GM12872 (cell line): ENCODE measurements around the gene OLA1.

Source experiments
- TF ChIP-seq, protein P1 (sequence below): IDR thresholded peaks from 3 replicates; pipeline ENCODE4 v1.5.1; 2011; ENCODE audit warnings: low read depth, mild to moderate bottlenecking, low read length, moderate library complexity; ENCODE audit not compliant: insufficient read depth

The OLA1 gene

GRCh38 chr2:174209325-174209724 is 39.0 kb downstream of the OLA1 start:
- TF ChIP-seq, protein P1, sequence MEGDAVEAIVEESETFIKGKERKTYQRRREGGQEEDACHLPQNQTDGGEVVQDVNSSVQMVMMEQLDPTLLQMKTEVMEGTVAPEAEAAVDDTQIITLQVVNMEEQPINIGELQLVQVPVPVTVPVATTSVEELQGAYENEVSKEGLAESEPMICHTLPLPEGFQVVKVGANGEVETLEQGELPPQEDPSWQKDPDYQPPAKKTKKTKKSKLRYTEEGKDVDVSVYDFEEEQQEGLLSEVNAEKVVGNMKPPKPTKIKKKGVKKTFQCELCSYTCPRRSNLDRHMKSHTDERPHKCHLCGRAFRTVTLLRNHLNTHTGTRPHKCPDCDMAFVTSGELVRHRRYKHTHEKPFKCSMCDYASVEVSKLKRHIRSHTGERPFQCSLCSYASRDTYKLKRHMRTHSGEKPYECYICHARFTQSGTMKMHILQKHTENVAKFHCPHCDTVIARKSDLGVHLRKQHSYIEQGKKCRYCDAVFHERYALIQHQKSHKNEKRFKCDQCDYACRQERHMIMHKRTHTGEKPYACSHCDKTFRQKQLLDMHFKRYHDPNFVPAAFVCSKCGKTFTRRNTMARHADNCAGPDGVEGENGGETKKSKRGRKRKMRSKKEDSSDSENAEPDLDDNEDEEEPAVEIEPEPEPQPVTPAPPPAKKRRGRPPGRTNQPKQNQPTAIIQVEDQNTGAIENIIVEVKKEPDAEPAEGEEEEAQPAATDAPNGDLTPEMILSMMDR, result no peak

DNA sequence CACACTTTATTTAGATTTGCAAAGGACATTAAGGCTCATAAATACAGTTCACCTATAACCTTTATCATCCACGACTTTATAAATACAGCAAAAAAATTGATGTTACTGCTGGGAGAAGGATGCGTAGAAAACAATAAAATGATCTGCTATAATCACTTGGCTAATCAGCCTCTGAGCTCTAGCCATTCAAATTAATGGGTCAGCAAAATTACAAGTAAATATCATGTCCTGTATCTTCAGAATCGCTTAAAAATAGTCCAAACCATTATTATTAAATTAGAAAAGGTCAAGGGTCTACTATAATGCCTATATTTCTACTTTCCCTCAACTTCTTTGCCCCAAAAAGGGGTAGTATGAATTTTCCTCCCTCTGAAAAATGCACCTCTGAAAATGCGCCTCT is 40.3 kb downstream of the OLA1 start:
- TF ChIP-seq, protein P1, result no peak

DNA sequence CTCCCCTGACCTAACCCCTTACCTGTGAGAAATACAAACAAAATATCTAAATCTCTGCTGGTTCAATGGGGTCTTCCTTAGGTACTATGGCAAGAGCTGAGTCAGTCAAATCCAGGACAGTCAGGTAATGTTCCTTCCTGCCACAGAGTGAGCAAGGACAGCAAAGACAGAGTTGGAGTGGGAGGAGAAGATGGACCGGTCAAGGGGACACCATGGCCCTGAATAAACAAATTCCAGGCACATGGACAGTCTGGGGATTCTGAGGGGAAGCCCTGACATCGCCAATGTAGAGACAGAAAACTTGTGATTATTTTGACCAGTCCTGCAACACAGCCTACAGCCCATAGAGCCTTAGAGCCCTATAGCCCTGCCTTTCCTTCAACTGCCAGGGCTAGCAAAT is 42.8 kb downstream of the OLA1 start:
- TF ChIP-seq, protein P1, result no peak

GRCh38 chr2:174202188-174202587 is 46.1 kb downstream of the OLA1 start:
- TF ChIP-seq, protein P1, result no peak

DNA sequence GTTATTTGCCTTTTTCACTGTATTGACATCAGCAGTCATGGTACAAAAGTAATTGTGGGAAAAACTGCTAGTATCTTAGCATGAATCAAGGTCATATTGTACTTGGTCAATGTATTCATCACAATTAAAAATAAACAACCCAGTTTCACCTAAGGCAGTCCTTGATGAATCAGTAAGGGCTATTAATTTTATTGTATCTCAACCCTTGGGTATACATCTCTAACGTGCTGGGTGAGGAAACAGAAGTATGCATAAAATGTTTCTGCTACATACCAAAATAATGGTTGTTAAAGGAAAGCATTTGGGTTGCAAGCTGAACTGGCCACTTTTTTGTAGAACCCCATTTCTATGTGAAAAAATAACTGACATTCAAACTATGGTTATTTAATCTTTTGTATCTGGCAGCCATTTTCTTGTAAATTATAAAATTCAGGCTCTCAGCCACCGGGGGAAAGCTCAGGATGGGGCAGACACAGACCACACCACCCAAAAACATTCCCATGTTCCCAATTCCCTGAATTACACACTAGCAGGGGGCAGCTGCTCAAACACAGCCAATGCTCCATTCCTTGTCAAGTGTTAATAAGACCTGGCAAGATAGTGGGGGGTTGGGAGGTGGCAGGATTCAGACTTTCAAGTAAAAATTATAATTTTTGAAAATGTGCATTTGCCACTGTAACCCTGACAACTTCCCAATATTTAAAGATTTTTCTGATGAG is 49.3 kb downstream of the OLA1 start:
- TF ChIP-seq, protein P1, result no peak

DNA sequence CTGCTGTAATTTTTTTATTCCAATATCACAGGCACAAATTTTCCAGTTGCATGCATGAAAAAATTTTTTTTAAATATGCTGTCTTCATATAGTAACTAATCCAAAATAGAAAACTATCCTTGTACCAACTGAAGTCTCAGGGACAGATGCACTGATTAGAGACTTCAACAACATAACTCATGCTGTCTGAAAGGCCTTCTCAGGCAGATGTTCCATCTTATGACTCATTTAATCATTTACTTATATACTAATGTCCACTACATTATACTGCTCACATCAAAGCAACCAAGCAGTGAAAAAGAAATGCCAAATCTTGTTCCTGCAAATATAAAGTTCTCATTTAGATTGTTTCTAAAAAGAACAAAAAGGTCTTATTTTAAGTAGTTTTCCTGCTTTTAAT is 53.1 kb downstream of the OLA1 start:
- TF ChIP-seq, protein P1, result no peak

GRCh38 chr2:174193737-174194136 is 54.6 kb downstream of the OLA1 start:
- TF ChIP-seq, protein P1, result no peak
